Measurements from ENCODE around the gene TXNIP. TPM values are rescaled to one million over a fixed set of nuclear protein-coding genes. Genes with fewer than 3 reads are reported as not detected.

Gene TXNIP
- total RNA-seq, 1 experiment from 2014 or later, result 4.7 TPM

- no peak for DNase-seq (ENCODE audit: low spot score)
- in situ Hi-C loops (cut with HindIII; ENCODE audit: low sequenced_read_pairs), result no loop called here
These were observed 17.2 kb upstream of the TXNIP start for GRCh38 chr1:146013559-146013922.

GRCh38 chr1:146012703-146013558 is 16.6 kb upstream of the TXNIP start:
- peak; percentile 75 for DNase-seq (ENCODE audit: low spot score)
- in situ Hi-C loops (cut with HindIII; ENCODE audit: low sequenced_read_pairs), result no loop called here

- DNase-seq (ENCODE audit: low spot score), result no peak
- in situ Hi-C loops (cut with HindIII; ENCODE audit: low sequenced_read_pairs), result no loop called here
These were observed 13.9 kb upstream of the TXNIP start for GRCh38 chr1:146010126-146010738.

GRCh38 chr1:146007489-146008133 is 11.2 kb upstream of the TXNIP start:
- in situ Hi-C loops (cut with HindIII; ENCODE audit: low sequenced_read_pairs), result no loop called here
- DNase-seq (ENCODE audit: low spot score), result no peak

GRCh38 chr1:146001709-146002108 is 5.3 kb upstream of the TXNIP start:
- in situ Hi-C loops (cut with HindIII; ENCODE audit: low sequenced_read_pairs), result no loop called here
- DNase-seq (ENCODE audit: low spot score), result no peak

GRCh38 chr1:145999321-146000024 is 3.1 kb upstream of the TXNIP start:
- in situ Hi-C loops (cut with HindIII; ENCODE audit: low sequenced_read_pairs), result no loop called here
- DNase-seq (ENCODE audit: low spot score), result peak; percentile 85

- DNase-seq (ENCODE audit: low spot score), result peak; percentile 29
- in situ Hi-C loops (cut with HindIII; ENCODE audit: low sequenced_read_pairs), result no loop called here
These were observed 1.3 kb upstream of the TXNIP start for GRCh38 chr1:145997718-145998023.

GRCh38 chr1:145997016-145997717 is 788 bp upstream of the TXNIP start:
- DNase-seq (ENCODE audit: low spot score), result no peak
- in situ Hi-C loops (cut with HindIII; ENCODE audit: low sequenced_read_pairs), result no loop called here

GRCh38 chr1:145995964-145996432 is 381 bp downstream of the TXNIP start:
- peak; percentile 73 for DNase-seq (ENCODE audit: low spot score)
- in situ Hi-C loops (cut with HindIII; ENCODE audit: low sequenced_read_pairs), result no loop called here

GRCh38 chr1:145995148-145995881 is 1.1 kb downstream of the TXNIP start:
- peak; percentile 39 for DNase-seq (ENCODE audit: low spot score)
- in situ Hi-C loops (cut with HindIII; ENCODE audit: low sequenced_read_pairs), result no loop called here

GRCh38 chr1:145994391-145995120 is 1.8 kb downstream of the TXNIP start:
- in situ Hi-C loops (cut with HindIII; ENCODE audit: low sequenced_read_pairs), result no loop called here
- no peak for DNase-seq (ENCODE audit: low spot score)

- in situ Hi-C loops (cut with HindIII; ENCODE audit: low sequenced_read_pairs), result no loop called here
- DNase-seq (ENCODE audit: low spot score), result no peak
These were observed 2.6 kb downstream of the TXNIP start for GRCh38 chr1:145993618-145994390.

GRCh38 chr1:145992958-145993617 is 3.3 kb downstream of the TXNIP start:
- no peak for DNase-seq (ENCODE audit: low spot score)
- in situ Hi-C loops (cut with HindIII; ENCODE audit: low sequenced_read_pairs), result no loop called here

- DNase-seq (ENCODE audit: low spot score), result no peak
- in situ Hi-C loops (cut with HindIII; ENCODE audit: low sequenced_read_pairs), result no loop called here
These were observed 3.9 kb downstream of the TXNIP start for GRCh38 chr1:145992502-145992936.

- in situ Hi-C loops (cut with HindIII; ENCODE audit: low sequenced_read_pairs), result no loop called here
- DNase-seq (ENCODE audit: low spot score), result no peak
These were observed 4.5 kb downstream of the TXNIP start for GRCh38 chr1:145991735-145992412.

GRCh38 chr1:145990249-145990855 is 6.0 kb downstream of the TXNIP start:
- DNase-seq (ENCODE audit: low spot score), result no peak
- in situ Hi-C loops (cut with HindIII; ENCODE audit: low sequenced_read_pairs), result no loop called here
